Measurements from ENCODE around the gene SLC40A1.
"Not testable (repeated sequence)": the region's sequence is repeated elsewhere in the genome, so short reads cannot be mapped to it uniquely, and the experiment has no call there.

SLC40A1 gene

GRCh38 chr2:189602233-189602632 lies 21.6 kb upstream of the SLC40A1 start:
- DNase-seq: no peak
- intact Hi-C loops (cut with DNase I): no loop called here

- DNase-seq; intact Hi-C loops (cut with DNase I): not testable (repeated sequence)
Measured at GRCh38 chr2:189601652-189602051, 21.1 kb upstream of the SLC40A1 start.

- DNase-seq: no peak
- intact Hi-C loops (cut with DNase I): no loop called here
Measured at GRCh38 chr2:189601043-189601442, 20.5 kb upstream of the SLC40A1 start.

GRCh38 chr2:189599245-189599644 lies 18.7 kb upstream of the SLC40A1 start:
- intact Hi-C loops (cut with DNase I): no loop called here
- DNase-seq: no peak

GRCh38 chr2:189595417-189595816 lies 14.8 kb upstream of the SLC40A1 start:
- no peak for DNase-seq
- intact Hi-C loops (cut with DNase I): no loop called here

DNA sequence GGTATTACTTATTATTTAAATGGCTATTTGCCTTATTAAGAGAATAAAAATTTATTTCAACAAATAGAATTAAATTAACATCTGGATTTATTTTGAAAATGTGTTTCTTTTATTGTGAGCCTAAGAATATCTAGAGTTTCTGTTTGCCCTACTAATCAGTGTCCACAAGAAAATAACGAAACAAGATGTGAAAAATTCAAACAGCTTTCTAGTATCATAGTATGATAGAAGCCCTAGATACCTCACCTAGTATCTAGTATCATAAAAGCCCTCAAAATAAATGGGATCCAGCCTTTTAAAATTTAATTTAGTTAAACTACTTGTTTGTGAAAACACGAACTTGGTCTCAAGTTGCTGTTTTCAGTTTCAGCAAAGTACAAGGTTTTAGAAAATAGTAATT lies 13.7 kb upstream of the SLC40A1 start:
- intact Hi-C loops (cut with DNase I): no loop called here
- no peak for DNase-seq

- no peak for DNase-seq
- intact Hi-C loops (cut with DNase I): no loop called here
Measured at GRCh38 chr2:189593115-189593514, 12.5 kb upstream of the SLC40A1 start.

DNA sequence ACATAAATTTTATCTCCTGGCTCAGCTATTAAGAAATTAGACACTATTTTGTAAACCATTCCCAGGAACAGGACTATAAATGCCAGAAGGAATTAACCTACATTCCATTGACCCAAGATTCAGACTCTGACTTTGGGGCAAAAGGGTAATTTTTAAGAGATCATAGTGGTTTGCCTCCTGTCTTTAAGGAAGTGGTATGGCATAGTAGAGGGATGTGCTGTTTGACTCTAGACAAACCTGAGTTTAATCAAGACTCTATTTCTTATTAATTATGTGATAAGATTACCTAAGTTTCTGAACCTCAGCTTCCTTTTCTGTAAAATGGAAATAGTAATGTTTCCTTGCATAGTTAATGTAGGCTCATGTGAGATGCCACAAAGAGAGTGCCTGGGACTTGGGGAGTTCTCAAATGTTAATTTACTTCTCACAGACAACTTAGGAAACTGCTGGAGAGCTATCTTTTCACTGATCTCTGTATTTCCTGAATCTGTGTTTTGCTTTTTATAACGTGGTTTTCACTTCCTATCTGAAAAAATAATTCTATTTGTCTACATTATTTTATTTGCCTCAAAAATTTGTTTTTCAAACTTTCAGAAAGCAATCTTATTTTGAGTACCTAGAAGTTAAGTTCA lies 11.9 kb upstream of the SLC40A1 start:
- no peak for DNase-seq
- intact Hi-C loops (cut with DNase I): no loop called here

- intact Hi-C loops (cut with DNase I): no loop called here
- no peak for DNase-seq
Measured at GRCh38 chr2:189587780-189588179, 7.2 kb upstream of the SLC40A1 start.

- no peak for DNase-seq
- intact Hi-C loops (cut with DNase I): no loop called here
Measured at GRCh38 chr2:189585226-189585756, 4.7 kb upstream of the SLC40A1 start.

DNA sequence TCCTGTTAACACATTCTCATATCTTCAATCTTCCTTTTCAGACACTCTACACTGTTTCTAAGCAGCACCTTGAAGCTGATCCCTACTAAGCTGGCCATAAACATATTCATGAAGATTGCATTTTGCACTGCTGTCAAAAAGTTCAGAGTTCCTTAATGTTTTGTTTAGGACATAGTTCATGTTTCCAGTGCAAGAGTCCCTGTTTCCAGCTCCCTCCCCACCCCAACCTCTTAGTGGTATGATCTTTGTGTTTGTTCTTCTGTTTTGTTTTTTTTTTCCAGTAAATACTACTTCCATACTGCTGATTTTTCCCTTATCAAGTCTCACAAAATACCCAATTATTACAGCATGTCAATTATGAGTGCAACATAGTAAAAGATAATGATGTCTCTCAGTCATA lies 4.1 kb upstream of the SLC40A1 start:
- no peak for DNase-seq
- intact Hi-C loops (cut with DNase I): no loop called here

- DNase-seq: no peak
- intact Hi-C loops (cut with DNase I): no loop called here
Measured at GRCh38 chr2:189583227-189584198, 2.9 kb upstream of the SLC40A1 start.

DNA sequence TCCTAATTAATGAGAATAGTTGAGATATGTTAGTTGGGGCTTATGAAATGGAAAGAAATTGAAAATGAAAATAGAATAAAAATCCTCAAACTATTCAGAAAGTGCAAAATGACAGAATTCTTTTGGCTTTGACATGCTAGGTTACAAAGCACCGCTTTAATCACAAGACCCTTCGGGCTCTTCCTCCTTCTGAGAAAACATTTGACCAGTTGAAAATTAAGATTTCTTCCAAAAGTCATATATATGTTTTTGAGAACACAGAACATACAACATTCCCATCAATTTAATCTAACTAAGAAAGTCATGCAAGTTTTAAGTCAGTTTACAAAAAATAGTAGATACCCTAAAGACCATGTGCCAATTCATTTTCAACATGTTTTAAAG lies 2.2 kb upstream of the SLC40A1 start:
- intact Hi-C loops (cut with DNase I): no loop called here
- no peak for DNase-seq

DNA sequence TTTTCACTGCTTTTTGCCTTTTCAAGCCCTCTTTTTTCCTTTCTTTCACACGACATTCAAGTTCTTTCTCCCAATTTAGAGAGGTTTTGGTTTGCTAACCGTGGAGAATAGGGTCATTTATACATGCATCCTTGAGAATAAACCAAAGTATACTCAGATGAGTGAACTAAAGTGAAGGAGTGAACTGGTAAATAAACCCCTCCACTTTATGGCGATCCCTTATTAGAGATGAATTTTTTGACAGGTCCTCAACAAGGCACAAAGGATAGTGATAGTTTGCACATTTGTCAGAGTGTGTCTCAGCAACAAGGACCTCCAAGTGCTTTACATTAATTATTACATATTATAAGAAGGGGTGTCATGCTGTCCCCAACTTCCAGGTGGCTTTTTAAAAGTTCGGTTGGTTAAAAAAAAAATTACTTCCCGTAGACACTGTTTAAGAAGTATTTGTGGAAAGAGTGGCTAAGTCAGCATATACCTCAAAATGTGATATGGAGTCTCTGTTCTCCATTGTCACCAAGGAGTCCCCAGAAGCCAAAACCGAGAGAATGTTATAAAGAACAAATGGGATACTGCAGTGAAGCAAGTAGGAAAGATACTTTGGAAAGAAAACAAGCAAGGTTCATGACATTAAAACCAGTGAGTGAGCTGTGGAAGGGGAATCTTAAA lies 1.7 kb upstream of the SLC40A1 start:
- no peak for DNase-seq
- intact Hi-C loops (cut with DNase I): no loop called here

- DNase-seq: peak in 15 of 42 donors; percentile 2 to 35 (median 10)
- intact Hi-C loops (cut with DNase I): no loop called here
Measured at GRCh38 chr2:189581354-189582139, 961 bp upstream of the SLC40A1 start.

- peak in 17 of 42 donors; percentile 4 to 41 (median 14) for DNase-seq
- intact Hi-C loops (cut with DNase I): no loop called here
Measured at GRCh38 chr2:189580241-189580651, 340 bp downstream of the SLC40A1 start.

GRCh38 chr2:189579585-189580186 lies 900 bp downstream of the SLC40A1 start:
- no peak for DNase-seq
- intact Hi-C loops (cut with DNase I): no loop called here

GRCh38 chr2:189578272-189578950 lies 2.2 kb downstream of the SLC40A1 start:
- intact Hi-C loops (cut with DNase I): no loop called here
- no peak for DNase-seq

Data from head of caudate nucleus (tissue), 42 donors.